Liver (tissue), 9 donors: ENCODE measurements around the gene BTBD8. TPM values are rescaled to one million over a fixed set of nuclear protein-coding genes. Genes with fewer than 3 reads are reported as not detected.

ENCODE experiments used
- DNase-seq: peaks from one replicate; pipeline ENCODE4 v3.0.0-alpha.2; 2017; ENCODE audit warnings: low spot score
- H3K27ac ChIP-seq, 2 donors: one replicate each; pipeline ENCODE4 v1.7.0; 2013; ENCODE audit warnings: inconsistent platforms in 2 of 2, low read length in 2 of 2, control low read depth in 1 of 2, low read depth in 1 of 2, mild to moderate bottlenecking in 1 of 2
- H3K27me3 ChIP-seq, 4 donors: one replicate each; pipeline versions ENCODE4 v1.6.1 to v1.7.0; 2013; ENCODE audit warnings: low read length in 3 of 4, inconsistent platforms in 1 of 4, mild to moderate bottlenecking in 1 of 4, moderate library complexity in 1 of 4; ENCODE audit not compliant: control insufficient read depth in 4 of 4, insufficient read depth in 4 of 4
- H3K36me3 ChIP-seq, 4 donors: one replicate each; pipeline versions ENCODE4 v1.6.1 to v1.7.0; 2013; ENCODE audit warnings: low read length in 3 of 4, mild to moderate bottlenecking in 3 of 4, low read depth in 1 of 4, moderate library complexity in 1 of 4; ENCODE audit not compliant: control insufficient read depth in 4 of 4, insufficient read depth in 3 of 4
- H3K4me1 ChIP-seq, 4 donors: one replicate each; pipeline versions ENCODE4 v1.6.1 to v1.7.0; 2013; ENCODE audit warnings: low read length in 3 of 4, mild to moderate bottlenecking in 3 of 4, moderate library complexity in 1 of 4; ENCODE audit not compliant: control insufficient read depth in 4 of 4, insufficient read depth in 4 of 4
- H3K4me3 ChIP-seq, 3 donors: one replicate each; pipeline versions ENCODE4 v1.6.1 to v1.7.0; 2013; ENCODE audit warnings: low read length in 3 of 3, control low read depth in 1 of 3, low read depth in 1 of 3, mild to moderate bottlenecking in 1 of 3
- H3K9ac ChIP-seq, 2 donors: one replicate each; pipeline ENCODE4 v1.7.0; 2013; ENCODE audit warnings: low read length in 2 of 2, mild to moderate bottlenecking in 2 of 2, moderate library complexity in 2 of 2, control low read depth in 1 of 2, low read depth in 1 of 2
- H3K9me3 ChIP-seq, 4 donors: one replicate each; pipeline versions ENCODE4 v1.6.1 to v1.7.0; 2013; ENCODE audit warnings: low read length in 3 of 4; ENCODE audit not compliant: control insufficient read depth in 4 of 4
- EGR1 ChIP-seq, 2 donors: IDR thresholded peaks; 2 replicates each; pipeline ENCODE4 v1.6.1; 2016 to 2018; ENCODE audit warnings: antibody characterized with exemption in 2 of 2, low read depth in 2 of 2
- FOXA1 ChIP-seq: IDR thresholded peaks from 2 replicates; pipeline ENCODE4 v1.6.1; 2016; ENCODE audit warnings: antibody characterized with exemption
- FOXA2 ChIP-seq: IDR thresholded peaks from 2 replicates; pipeline ENCODE4 v1.6.1; 2016; ENCODE audit warnings: antibody characterized with exemption
- GABPA ChIP-seq, 2 donors: IDR thresholded peaks in 1 of 2; conservative IDR thresholded peaks in 1 of 2; 2 replicates each; pipeline ENCODE4 v1.6.1; 2016; ENCODE audit warnings: antibody characterized with exemption in 2 of 2, mild to moderate bottlenecking in 1 of 2, moderate library complexity in 1 of 2
- HNF4A ChIP-seq, 2 donors: conservative IDR thresholded peaks; 2 replicates each; pipeline ENCODE4 v1.6.1; 2016; ENCODE audit warnings: antibody characterized with exemption in 2 of 2, mild to moderate bottlenecking in 2 of 2
- HNF4G ChIP-seq: IDR thresholded peaks from 2 replicates; pipeline ENCODE4 v1.6.1; 2016; ENCODE audit warnings: antibody characterized with exemption
- JUND ChIP-seq, 2 donors: IDR thresholded peaks; 2 replicates each; pipeline ENCODE4 v1.6.1; 2016; ENCODE audit warnings: antibody characterized with exemption in 2 of 2
- NR2F2 ChIP-seq: IDR thresholded peaks from 2 replicates; pipeline ENCODE4 v1.6.1; 2016; ENCODE audit warnings: antibody characterized with exemption
- RAD21 ChIP-seq, 2 donors: IDR thresholded peaks; 2 replicates each; pipeline ENCODE4 v1.6.1; 2016; ENCODE audit warnings: antibody characterized with exemption in 2 of 2, mild to moderate bottlenecking in 2 of 2
- RXRA ChIP-seq, 2 donors: IDR thresholded peaks; 2 replicates each; pipeline ENCODE4 v1.6.1; 2017 to 2018; ENCODE audit warnings: antibody characterized with exemption in 2 of 2, mild to moderate bottlenecking in 1 of 2
- SP1 ChIP-seq: IDR thresholded peaks from 2 replicates; pipeline ENCODE4 v1.6.1; 2018; ENCODE audit warnings: antibody characterized with exemption, mild to moderate bottlenecking
- TAF1 ChIP-seq: conservative IDR thresholded peaks from 2 replicates; pipeline ENCODE4 v1.6.1; 2016; ENCODE audit warnings: antibody characterized with exemption, mild to moderate bottlenecking
- YY1 ChIP-seq: IDR thresholded peaks from 2 replicates; pipeline ENCODE4 v1.6.1; 2016; ENCODE audit warnings: antibody characterized with exemption, mild to moderate bottlenecking
- WGBS: extraction: QIAGEN DNeasy Blood & Tissue Kit; methylation state at CpG from one replicate; pipeline ENCODE4 v1.1.7; 2013; 5-methylcytosine and 5-hydroxymethylcytosine counted together
- polyA plus RNA-seq, 2 donors: library from polyadenylated mRNA; stranded (reverse) in 1 of 2; unstranded in 1 of 2; fragments of 200-250 nt in 1 of 2; fragments of >200 nt in 1 of 2; fragmentation: Nextera tagmentation in 1 of 2; extraction: Ambion mirVana in 1 of 2; gene quantifications; one replicate each; pipeline versions ENCODE4 v1.2.1 to v1.2.3, GENCODE V29; 2013 to 2015
- total RNA-seq, 2 donors: library from RNA; depleted of rRNA; stranded (reverse); fragments of >200 nt; gene quantifications; one replicate each; pipeline ENCODE4 v1.2.3, GENCODE V29; 2014
- TF ChIP-seq, protein P1 (sequence below): fragments of 150-350 bp; IDR thresholded peaks from 2 replicates; pipeline ENCODE4 v1.5.1; 2017; ENCODE audit warnings: improper control_type of control experiment, low read depth, low read length; ENCODE audit not compliant: missing input control
- TF ChIP-seq, protein P2 (sequence below): IDR thresholded peaks from 2 replicates; pipeline ENCODE4 v1.6.1; 2016; ENCODE audit warnings: antibody characterized with exemption, mild to moderate bottlenecking
- TF ChIP-seq, protein P3 (sequence below): IDR thresholded peaks from 2 replicates; pipeline ENCODE4 v1.6.1; 2016; ENCODE audit warnings: antibody characterized with exemption
- TF ChIP-seq, protein P4 (sequence below): IDR thresholded peaks from 2 replicates; pipeline ENCODE4 v1.6.1; 2016; ENCODE audit warnings: antibody characterized with exemption
- TF ChIP-seq, protein P5 (sequence below): IDR thresholded peaks from 2 replicates; pipeline ENCODE4 v1.6.1; 2016; ENCODE audit warnings: antibody characterized with exemption
- donor health status: healthy.
- donor health status: healthy.
- donor health status: healthy.
- donor health status: healthy.
- donor health status: healthy.

Gene BTBD8
- total and polyA plus RNA-seq, 4 donors, result 0.47 to 1.8 (median 1.1) TPM

DNA sequence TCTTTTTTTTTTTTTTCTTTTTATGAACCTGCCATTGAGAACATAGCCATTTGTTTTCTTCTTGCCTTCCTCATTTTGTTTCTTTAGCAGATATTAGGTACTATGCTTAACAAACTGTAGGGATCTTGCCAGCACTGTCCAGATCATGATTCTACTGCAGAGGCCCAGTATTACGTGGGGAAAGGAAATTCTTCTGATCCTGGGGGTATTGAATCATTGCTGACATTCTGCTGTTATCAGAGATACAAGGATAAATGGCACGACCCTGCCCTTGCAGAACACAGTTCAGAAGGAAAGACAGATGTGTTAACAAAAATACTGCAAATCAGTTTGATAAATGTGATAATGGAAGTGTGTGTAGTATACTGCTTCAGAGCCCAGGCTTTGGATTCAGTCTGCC is 56.2 kb downstream of the BTBD8 start (continued):
- TF ChIP-seq, protein P1, sequence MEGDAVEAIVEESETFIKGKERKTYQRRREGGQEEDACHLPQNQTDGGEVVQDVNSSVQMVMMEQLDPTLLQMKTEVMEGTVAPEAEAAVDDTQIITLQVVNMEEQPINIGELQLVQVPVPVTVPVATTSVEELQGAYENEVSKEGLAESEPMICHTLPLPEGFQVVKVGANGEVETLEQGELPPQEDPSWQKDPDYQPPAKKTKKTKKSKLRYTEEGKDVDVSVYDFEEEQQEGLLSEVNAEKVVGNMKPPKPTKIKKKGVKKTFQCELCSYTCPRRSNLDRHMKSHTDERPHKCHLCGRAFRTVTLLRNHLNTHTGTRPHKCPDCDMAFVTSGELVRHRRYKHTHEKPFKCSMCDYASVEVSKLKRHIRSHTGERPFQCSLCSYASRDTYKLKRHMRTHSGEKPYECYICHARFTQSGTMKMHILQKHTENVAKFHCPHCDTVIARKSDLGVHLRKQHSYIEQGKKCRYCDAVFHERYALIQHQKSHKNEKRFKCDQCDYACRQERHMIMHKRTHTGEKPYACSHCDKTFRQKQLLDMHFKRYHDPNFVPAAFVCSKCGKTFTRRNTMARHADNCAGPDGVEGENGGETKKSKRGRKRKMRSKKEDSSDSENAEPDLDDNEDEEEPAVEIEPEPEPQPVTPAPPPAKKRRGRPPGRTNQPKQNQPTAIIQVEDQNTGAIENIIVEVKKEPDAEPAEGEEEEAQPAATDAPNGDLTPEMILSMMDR, result no peak
- no peak for TF ChIP-seq JUND (IDR thresholded peaks at IDR 0.05)
- TF ChIP-seq HNF4A (conservative IDR thresholded peaks at IDR 0.05), result no peak

DNA sequence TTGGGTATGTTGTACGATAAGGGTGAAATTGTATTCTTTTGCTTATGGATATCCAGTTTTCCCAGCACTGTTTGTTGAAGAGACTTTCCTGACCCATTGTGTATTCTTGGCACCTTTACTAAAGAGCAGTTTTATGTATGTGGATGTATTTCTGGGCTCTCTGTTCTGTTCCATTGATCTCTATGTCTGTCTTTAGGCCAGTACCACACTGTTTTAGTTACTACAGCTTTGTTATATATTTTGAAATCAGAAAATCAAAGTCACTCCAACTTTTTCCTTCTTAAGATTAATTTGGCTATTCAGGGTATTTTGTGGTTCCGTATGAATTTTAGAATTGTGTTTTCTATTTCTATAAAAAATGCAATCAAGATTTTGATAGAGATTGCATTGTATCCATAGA is 74.8 kb downstream of the BTBD8 start:
- Histone ChIP-seq H3K36me3 (no peaks in the 10 kb centered on the region), H3K4me3 (no peak overlapping the region), H3K4me1 (no peaks in the 10 kb centered on the region), H3K9ac (no peak overlapping the region), H3K27me3 (no peaks in the 10 kb centered on the region), H3K27ac (no peak overlapping the region), H3K9me3 (peaks cover 0 to 17% (median 2%) of the 10 kb centered on the region in 4 donors)
- 94% methylated on average over 2 of the region's 2 CpGs for WGBS
- no peak for DNase-seq
- TF ChIP-seq, protein P1, result no peak
- TF ChIP-seq TAF1, result no peak
- no peak for TF ChIP-seq RXRA (IDR thresholded peaks at IDR 0.05)
- no peak for TF ChIP-seq RAD21 (IDR thresholded peaks at IDR 0.05)
- TF ChIP-seq GABPA (IDR thresholded peaks at IDR 0.05 in 1 of 2, conservative IDR thresholded peaks at IDR 0.05 in 1 of 2), result no peak
- TF ChIP-seq, protein P2, sequence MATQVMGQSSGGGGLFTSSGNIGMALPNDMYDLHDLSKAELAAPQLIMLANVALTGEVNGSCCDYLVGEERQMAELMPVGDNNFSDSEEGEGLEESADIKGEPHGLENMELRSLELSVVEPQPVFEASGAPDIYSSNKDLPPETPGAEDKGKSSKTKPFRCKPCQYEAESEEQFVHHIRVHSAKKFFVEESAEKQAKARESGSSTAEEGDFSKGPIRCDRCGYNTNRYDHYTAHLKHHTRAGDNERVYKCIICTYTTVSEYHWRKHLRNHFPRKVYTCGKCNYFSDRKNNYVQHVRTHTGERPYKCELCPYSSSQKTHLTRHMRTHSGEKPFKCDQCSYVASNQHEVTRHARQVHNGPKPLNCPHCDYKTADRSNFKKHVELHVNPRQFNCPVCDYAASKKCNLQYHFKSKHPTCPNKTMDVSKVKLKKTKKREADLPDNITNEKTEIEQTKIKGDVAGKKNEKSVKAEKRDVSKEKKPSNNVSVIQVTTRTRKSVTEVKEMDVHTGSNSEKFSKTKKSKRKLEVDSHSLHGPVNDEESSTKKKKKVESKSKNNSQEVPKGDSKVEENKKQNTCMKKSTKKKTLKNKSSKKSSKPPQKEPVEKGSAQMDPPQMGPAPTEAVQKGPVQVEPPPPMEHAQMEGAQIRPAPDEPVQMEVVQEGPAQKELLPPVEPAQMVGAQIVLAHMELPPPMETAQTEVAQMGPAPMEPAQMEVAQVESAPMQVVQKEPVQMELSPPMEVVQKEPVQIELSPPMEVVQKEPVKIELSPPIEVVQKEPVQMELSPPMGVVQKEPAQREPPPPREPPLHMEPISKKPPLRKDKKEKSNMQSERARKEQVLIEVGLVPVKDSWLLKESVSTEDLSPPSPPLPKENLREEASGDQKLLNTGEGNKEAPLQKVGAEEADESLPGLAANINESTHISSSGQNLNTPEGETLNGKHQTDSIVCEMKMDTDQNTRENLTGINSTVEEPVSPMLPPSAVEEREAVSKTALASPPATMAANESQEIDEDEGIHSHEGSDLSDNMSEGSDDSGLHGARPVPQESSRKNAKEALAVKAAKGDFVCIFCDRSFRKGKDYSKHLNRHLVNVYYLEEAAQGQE, result no peak
- TF ChIP-seq JUND (IDR thresholded peaks at IDR 0.05), result no peak
- no peak for TF ChIP-seq HNF4G
- no peak for TF ChIP-seq HNF4A (conservative IDR thresholded peaks at IDR 0.05)
- TF ChIP-seq YY1, result no peak
- TF ChIP-seq, protein P3, sequence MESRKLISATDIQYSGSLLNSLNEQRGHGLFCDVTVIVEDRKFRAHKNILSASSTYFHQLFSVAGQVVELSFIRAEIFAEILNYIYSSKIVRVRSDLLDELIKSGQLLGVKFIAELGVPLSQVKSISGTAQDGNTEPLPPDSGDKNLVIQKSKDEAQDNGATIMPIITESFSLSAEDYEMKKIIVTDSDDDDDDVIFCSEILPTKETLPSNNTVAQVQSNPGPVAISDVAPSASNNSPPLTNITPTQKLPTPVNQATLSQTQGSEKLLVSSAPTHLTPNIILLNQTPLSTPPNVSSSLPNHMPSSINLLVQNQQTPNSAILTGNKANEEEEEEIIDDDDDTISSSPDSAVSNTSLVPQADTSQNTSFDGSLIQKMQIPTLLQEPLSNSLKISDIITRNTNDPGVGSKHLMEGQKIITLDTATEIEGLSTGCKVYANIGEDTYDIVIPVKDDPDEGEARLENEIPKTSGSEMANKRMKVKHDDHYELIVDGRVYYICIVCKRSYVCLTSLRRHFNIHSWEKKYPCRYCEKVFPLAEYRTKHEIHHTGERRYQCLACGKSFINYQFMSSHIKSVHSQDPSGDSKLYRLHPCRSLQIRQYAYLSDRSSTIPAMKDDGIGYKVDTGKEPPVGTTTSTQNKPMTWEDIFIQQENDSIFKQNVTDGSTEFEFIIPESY, result no peak
- TF ChIP-seq, protein P4, sequence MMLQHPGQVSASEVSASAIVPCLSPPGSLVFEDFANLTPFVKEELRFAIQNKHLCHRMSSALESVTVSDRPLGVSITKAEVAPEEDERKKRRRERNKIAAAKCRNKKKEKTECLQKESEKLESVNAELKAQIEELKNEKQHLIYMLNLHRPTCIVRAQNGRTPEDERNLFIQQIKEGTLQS, result no peak
- TF ChIP-seq, protein P5, sequence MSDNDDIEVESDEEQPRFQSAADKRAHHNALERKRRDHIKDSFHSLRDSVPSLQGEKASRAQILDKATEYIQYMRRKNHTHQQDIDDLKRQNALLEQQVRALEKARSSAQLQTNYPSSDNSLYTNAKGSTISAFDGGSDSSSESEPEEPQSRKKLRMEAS, result no peak
- TF ChIP-seq EGR1 (IDR thresholded peaks at IDR 0.05; ENCODE audit: low read depth in 2 of 2), result no peak
- no peak for TF ChIP-seq FOXA1
- TF ChIP-seq NR2F2, result no peak
- TF ChIP-seq FOXA2, result no peak
- no peak for TF ChIP-seq SP1
